ENCODE measurements around the gene SFPQ.

The SFPQ gene

DNA sequence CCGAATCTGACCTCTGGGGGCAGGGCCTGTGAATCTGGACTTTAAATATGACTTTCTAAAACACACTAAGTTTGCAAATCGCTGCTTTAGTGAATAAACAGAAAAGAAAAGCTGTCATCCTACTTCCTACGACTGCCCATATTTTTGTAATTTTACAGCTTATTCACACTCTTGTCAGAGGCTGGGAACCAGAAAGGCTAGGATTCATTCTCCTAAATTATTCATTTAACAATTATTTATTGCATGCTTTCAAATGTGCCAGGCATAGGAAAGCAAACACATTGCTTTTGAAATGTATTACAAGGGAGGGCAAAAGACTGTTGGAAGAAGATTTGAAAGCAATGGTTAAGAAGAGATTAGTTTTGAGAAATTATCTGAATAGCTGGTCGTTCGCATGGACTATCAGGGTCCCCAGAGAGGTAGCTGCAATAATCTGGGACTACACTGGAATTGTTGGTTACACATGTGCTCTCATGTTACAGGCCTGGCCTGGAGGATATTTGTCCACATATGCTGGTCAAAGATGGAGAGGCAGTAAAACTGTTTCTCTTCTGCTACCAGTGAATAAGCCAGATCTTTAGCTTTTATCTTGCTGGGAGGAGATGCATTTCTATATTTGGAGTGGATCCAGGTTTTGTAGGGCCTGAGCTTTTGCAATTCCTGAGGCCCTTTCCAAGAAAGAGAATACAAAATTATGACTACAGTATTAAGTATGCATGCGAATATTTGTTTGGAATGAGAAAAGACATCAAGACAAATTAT lies 29.6 kb upstream of the SFPQ start:
- TF ChIP-seq, protein P1, sequence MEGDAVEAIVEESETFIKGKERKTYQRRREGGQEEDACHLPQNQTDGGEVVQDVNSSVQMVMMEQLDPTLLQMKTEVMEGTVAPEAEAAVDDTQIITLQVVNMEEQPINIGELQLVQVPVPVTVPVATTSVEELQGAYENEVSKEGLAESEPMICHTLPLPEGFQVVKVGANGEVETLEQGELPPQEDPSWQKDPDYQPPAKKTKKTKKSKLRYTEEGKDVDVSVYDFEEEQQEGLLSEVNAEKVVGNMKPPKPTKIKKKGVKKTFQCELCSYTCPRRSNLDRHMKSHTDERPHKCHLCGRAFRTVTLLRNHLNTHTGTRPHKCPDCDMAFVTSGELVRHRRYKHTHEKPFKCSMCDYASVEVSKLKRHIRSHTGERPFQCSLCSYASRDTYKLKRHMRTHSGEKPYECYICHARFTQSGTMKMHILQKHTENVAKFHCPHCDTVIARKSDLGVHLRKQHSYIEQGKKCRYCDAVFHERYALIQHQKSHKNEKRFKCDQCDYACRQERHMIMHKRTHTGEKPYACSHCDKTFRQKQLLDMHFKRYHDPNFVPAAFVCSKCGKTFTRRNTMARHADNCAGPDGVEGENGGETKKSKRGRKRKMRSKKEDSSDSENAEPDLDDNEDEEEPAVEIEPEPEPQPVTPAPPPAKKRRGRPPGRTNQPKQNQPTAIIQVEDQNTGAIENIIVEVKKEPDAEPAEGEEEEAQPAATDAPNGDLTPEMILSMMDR (IDR thresholded peaks at IDR 0.05; ENCODE audit: low read length, missing control alignments), result no peak
- peak; percentile 93 for DNase-seq (ENCODE audit: low read depth)
- no peak overlapping the region for H3K4me3 ChIP-seq (replicated peaks; ENCODE audit: low read depth, low read length)

DNA sequence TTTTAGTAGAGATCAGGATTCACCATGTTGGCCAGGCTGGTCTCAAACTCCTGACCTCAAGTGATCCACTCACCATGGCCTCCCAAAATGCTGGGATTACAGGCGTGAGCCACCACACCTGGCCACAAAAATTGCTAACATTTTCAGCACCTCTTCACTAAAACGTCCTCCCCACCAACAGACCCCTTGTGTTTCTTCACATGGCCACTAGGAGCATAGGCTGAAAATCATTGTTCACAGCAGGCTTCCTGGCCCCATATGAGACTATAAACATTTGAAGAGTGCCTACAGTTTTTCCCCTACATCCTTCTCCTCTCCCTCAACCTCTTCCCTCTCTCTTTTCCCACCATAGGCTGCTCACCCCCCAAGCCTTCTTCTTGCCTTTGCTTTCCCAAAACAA lies 28.0 kb upstream of the SFPQ start:
- no peak overlapping the region for H3K4me3 ChIP-seq (replicated peaks; ENCODE audit: low read depth, low read length)
- TF ChIP-seq, protein P1 (IDR thresholded peaks at IDR 0.05; ENCODE audit: low read length, missing control alignments), result peak; percentile 55
- peak; percentile 28 for DNase-seq (ENCODE audit: low read depth)

DNA sequence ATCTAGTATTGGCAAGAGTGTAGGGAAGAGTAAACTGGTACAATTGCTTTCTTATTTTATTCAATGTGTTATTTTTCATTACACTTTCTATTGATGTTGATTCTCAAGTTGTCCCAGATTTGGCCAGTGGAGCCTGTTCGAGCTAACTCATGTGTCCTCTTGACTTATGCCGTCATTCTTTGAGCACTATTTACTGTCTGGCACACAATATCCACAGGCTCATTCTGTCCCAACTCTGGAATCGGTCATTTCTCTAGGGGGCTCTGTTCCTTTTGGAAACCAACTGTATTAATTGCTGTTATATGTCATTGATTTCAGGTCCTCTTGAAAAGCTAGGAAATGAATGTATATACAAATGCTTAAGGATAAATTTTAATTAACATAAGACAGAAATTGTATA lies 22.4 kb upstream of the SFPQ start:
- TF ChIP-seq, protein P1 (IDR thresholded peaks at IDR 0.05; ENCODE audit: low read length, missing control alignments), result no peak
- H3K4me3 ChIP-seq (replicated peaks; ENCODE audit: low read depth, low read length), result no peak overlapping the region
- no peak for DNase-seq (ENCODE audit: low read depth)

DNA sequence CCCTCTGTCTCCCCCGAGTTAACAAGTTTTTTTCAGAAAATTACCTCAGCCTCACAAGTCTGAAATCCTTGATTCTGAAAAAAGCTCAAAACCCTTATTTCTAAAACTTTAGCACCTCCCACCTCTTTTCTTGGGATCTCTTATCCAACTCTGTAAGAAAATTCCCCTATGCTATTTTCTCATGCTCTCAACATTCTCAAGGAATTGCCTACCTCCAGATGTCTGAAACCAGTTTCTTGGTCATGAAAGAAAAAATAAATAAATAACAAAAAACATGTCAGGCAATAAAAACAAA lies 18.1 kb upstream of the SFPQ start:
- no peak for DNase-seq (ENCODE audit: low read depth)
- TF ChIP-seq, protein P1 (IDR thresholded peaks at IDR 0.05; ENCODE audit: low read length, missing control alignments), result no peak
- H3K4me3 ChIP-seq (replicated peaks; ENCODE audit: low read depth, low read length), result no peak overlapping the region

DNA sequence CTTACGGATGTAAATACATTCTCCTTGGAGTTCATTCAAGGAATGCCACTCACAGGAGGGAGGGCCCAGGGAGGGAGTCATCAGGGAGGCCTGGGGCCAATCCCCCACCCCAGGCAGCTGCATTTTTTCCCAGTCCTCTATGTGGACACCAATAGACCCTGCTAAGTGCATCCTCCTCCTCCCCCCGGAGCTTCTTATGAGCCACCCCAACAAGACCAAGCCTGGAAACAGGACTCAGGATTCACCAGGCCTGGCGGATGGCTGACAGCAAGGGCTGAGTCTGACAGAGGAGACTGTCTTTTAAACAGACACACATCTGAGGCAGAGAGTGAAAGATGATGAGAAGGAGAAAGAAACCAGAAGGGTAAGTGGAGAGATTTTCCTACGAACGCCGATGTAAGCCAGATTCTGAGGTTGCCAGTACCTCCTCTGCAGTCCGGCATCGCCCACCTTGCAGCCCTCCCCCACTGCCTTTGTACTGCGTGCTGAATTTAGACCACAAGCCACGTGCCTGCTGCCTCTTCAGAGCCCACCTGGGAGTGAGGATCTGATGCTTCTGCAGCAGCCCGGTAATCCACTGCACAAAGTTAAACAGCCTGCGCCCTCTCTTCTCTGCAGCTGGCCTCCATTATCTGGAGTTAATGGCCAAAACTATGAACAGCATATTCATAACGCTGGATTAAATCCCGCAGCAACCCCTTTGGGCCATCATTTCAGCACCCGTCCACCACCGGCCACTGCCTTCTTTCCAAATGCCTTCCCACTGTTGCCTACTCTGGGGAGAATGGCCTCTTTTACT lies 17.6 kb upstream of the SFPQ start:
- DNase-seq (ENCODE audit: low read depth), result no peak
- TF ChIP-seq, protein P1 (IDR thresholded peaks at IDR 0.05; ENCODE audit: low read length, missing control alignments), result no peak
- H3K4me3 ChIP-seq (replicated peaks; ENCODE audit: low read depth, low read length), result no peak overlapping the region

DNA sequence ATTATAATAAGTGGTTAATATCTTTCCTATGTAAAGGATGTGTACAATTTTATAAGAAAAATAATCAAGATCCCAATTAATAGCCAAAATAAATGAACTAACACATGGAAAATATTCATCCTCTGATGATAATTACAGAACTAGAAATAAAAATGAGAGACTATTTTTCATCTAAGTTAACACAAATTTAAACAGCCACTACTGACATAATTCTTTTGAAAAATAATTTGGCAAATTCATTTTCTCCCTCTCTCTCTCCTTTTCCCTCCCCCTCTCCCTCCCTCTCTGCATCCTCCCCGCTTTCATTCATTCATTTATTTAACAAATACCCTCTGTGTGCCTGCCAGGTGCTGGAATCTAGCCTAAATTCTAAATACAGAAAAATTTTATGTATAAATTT lies 10.3 kb upstream of the SFPQ start:
- DNase-seq (ENCODE audit: low read depth), result no peak
- H3K4me3 ChIP-seq (replicated peaks; ENCODE audit: low read depth, low read length), result no peak overlapping the region
- TF ChIP-seq, protein P1 (IDR thresholded peaks at IDR 0.05; ENCODE audit: low read length, missing control alignments), result no peak
